HepG2 (cell line): ENCODE data around the gene GDPD5. TPM values are rescaled to one million over a fixed set of nuclear protein-coding genes. Genes with fewer than 3 reads are reported as not detected.
A peak's percentile ranks its signal among the peaks of the same experiment; 100 is the strongest.

Source experiments
- CREB3 ChIP-seq: sonication (generic); formaldehyde crosslinking; IDR thresholded peaks from 2 replicates; pipeline ENCODE4 v1.5.0; 2020; ENCODE audit warnings: missing genetic modification reagents
- FOXA1 ChIP-seq, 2 experiments: fragments of 450-650 bp in 1 of 2; sonication (generic) in 1 of 2; formaldehyde crosslinking in 1 of 2; IDR thresholded peaks; 2 replicates each; pipeline versions ENCODE4 v1.4.0 to v1.6.1; 2016 to 2020; ENCODE audit warnings: missing genetic modification reagents in 1 of 2
- GMEB2 ChIP-seq: IDR thresholded peaks from 2 replicates; pipeline ENCODE4 v1.6.1; 2016; ENCODE audit warnings: missing biosample characterization, missing genetic modification reagents, low read depth
- JUNB ChIP-seq: sonication (generic); formaldehyde crosslinking; IDR thresholded peaks from 2 replicates; pipeline ENCODE4 v1.8.0; 2022; ENCODE audit warnings: missing genetic modification reagents, mild to moderate bottlenecking, borderline replicate concordance
- KDM1A ChIP-seq: IDR thresholded peaks from 2 replicates; pipeline ENCODE4 v1.6.1; 2016; ENCODE audit warnings: missing compliant biosample characterization
- MLLT10 ChIP-seq: sonication (generic); formaldehyde crosslinking; IDR thresholded peaks from 2 replicates; pipeline ENCODE4 v1.4.0; 2020; ENCODE audit warnings: missing genetic modification reagents
- MTA1 ChIP-seq: sonication (generic); formaldehyde crosslinking; IDR thresholded peaks from 2 replicates; pipeline ENCODE4 v1.4.0; 2020; ENCODE audit warnings: missing genetic modification reagents, mild to moderate bottlenecking, borderline replicate concordance
- MXD4 ChIP-seq: IDR thresholded peaks from 2 replicates; pipeline ENCODE4 v1.6.1; 2016; ENCODE audit warnings: mild to moderate bottlenecking, missing biosample characterization, missing genetic modification reagents
- NFIC ChIP-seq: IDR thresholded peaks from 2 replicates; pipeline ENCODE4 v1.6.1; 2012; ENCODE audit warnings: mild to moderate bottlenecking, low read length, inconsistent platforms
- POGZ ChIP-seq: sonication (generic); formaldehyde crosslinking; IDR thresholded peaks from 2 replicates; pipeline ENCODE4 v1.4.0; 2020; ENCODE audit warnings: mild to moderate bottlenecking, missing genetic modification reagents
- SKI ChIP-seq: fragments of 450-650 bp; IDR thresholded peaks from one replicate; pipeline ENCODE4 v1.6.1; 2018; ENCODE audit warnings: mild to moderate bottlenecking; ENCODE audit not compliant: partially characterized antibody
- SMC3 ChIP-seq: IDR thresholded peaks from 2 replicates; pipeline ENCODE4 v1.6.1; 2011; ENCODE audit warnings: low read length, improper control_type of control experiment
- SOX13 ChIP-seq, 3 experiments: fragments of 450-650 bp in 1 of 3; sonication (generic) in 1 of 3; formaldehyde crosslinking in 1 of 3; IDR thresholded peaks in 2 of 3; conservative IDR thresholded peaks in 1 of 3; 2 replicates each; pipeline versions ENCODE4 v1.5.0 to v1.6.1; 2016 to 2020; ENCODE audit warnings: antibody characterized with exemption in 1 of 3, mild to moderate bottlenecking in 1 of 3, missing compliant biosample characterization in 1 of 3, missing genetic modification reagents in 1 of 3, moderate library complexity in 1 of 3
- TBX2 ChIP-seq: sonication (generic); formaldehyde crosslinking; IDR thresholded peaks from 2 replicates; pipeline ENCODE4 v1.5.0; 2020; ENCODE audit warnings: missing genetic modification reagents, mild to moderate bottlenecking, borderline replicate concordance
- ZFP1 ChIP-seq: IDR thresholded peaks from 2 replicates; pipeline ENCODE4 v1.6.1; 2016
- ZKSCAN1 ChIP-seq: fragments of 150-350 bp; IDR thresholded peaks from 2 replicates; pipeline ENCODE4 v1.6.1; 2014; ENCODE audit warnings: low read length
- ZNF570 ChIP-seq: sonication (generic); formaldehyde crosslinking; IDR thresholded peaks from 2 replicates; pipeline ENCODE4 v1.4.0; 2020; ENCODE audit warnings: mild to moderate bottlenecking, missing genetic modification reagents, borderline replicate concordance
- ZNF577 ChIP-seq: sonication (generic); formaldehyde crosslinking; IDR thresholded peaks from 2 replicates; pipeline ENCODE4 v1.4.0; 2020; ENCODE audit warnings: mild to moderate bottlenecking, low read depth, missing genetic modification reagents, borderline replicate concordance
- ZNF780A ChIP-seq: sonication (generic); formaldehyde crosslinking; IDR thresholded peaks from 2 replicates; pipeline ENCODE4 v1.8.0; 2022; ENCODE audit warnings: mild to moderate bottlenecking, missing genetic modification reagents, moderate library complexity
- ZNF788 ChIP-seq: sonication (generic); formaldehyde crosslinking; IDR thresholded peaks from 2 replicates; pipeline ENCODE4 v1.5.0; 2020; ENCODE audit warnings: mild to moderate bottlenecking, missing genetic modification reagents, borderline replicate concordance
- ZZZ3 ChIP-seq: sonication (generic); formaldehyde crosslinking; IDR thresholded peaks from 2 replicates; pipeline ENCODE4 v1.4.0; 2020; ENCODE audit warnings: missing genetic modification reagents, mild to moderate bottlenecking, borderline replicate concordance
- polyA plus RNA-seq, 8 experiments: library from polyadenylated mRNA; depleted of rRNA in 3 of 8; stranded (reverse) in 7 of 8; unstranded in 1 of 8; fragments of >200 nt; fragmentation: Illumina TruSeq in 4 of 8; extraction: Trizol in 4 of 8; gene quantifications; 2 replicates each; pipeline versions ENCODE4 v1.2.1 to v1.2.3, GENCODE V29; 2011 to 2016; ENCODE audit warnings: low read depth in 4 of 8, missing spikeins in 1 of 8, mixed read lengths in 1 of 8; ENCODE audit not compliant: insufficient read depth in 1 of 8
- total RNA-seq, 5 experiments: library from RNA; depleted of rRNA; stranded (reverse); fragments of >200 nt; fragmentation: Illumina TruSeq; extraction: Trizol; gene quantifications; 2 replicates each; pipeline ENCODE4 v1.2.3, GENCODE V29; 2016; ENCODE audit warnings: low read depth in 1 of 5
- TF ChIP-seq, protein P1 (sequence below): sonication (generic); formaldehyde crosslinking; IDR thresholded peaks from 2 replicates; pipeline ENCODE4 v1.8.1; 2022; ENCODE audit warnings: low read depth, mild to moderate bottlenecking, missing genetic modification reagents
- TF ChIP-seq, protein P2 (sequence below): sonication (generic); formaldehyde crosslinking; IDR thresholded peaks from 2 replicates; pipeline ENCODE4 v1.4.0; 2020; ENCODE audit warnings: missing genetic modification reagents, borderline replicate concordance

GDPD5 gene
- total and polyA plus RNA-seq, 2 of the 13 experiments (the other 11 are each of a cell fraction or from before 2014, with no cell fraction given) = 55.0 to 67.5 TPM

GRCh38 chr11:75399344-75400145 is 126.2 kb downstream of the GDPD5 start, which contains the start of gene RPS3 (continued):
- TF ChIP-seq GMEB2 (CRISPR knock-in tag) = peak; percentile 100
- TF ChIP-seq JUNB (CRISPR knock-in tag) = no peak
- TF ChIP-seq MXD4 = peak; percentile 88
- no peak for TF ChIP-seq MTA1
- peak; percentile 93; the same call in 1 of the 2 replicates for TF ChIP-seq ZNF788 (CRISPR knock-in tag)
- TF ChIP-seq ZFP1 (CRISPR knock-in tag) = peak; percentile 71; the same call in 1 of the 2 replicates
- TF ChIP-seq ZKSCAN1 = no peak
- TF ChIP-seq CREB3 (CRISPR knock-in tag) = 0 out of 2 replicates have a peak, but pooled peaks have one; percentile 53
- no peak for TF ChIP-seq FOXA1 (IDR thresholded peaks at IDR 0.05)
- TF ChIP-seq FOXA1 (CRISPR knock-in tag; IDR thresholded peaks at IDR 0.05) = no peak
- no peak for TF ChIP-seq SKI
- no peak for TF ChIP-seq SOX13 (IDR thresholded peaks at IDR 0.05)
- TF ChIP-seq SOX13 (CRISPR knock-in tag; conservative IDR thresholded peaks at IDR 0.05 in 1 of 2, IDR thresholded peaks at IDR 0.05 in 1 of 2) = no peak; a peak in 1 of 4 replicates
- TF ChIP-seq, protein P1, sequence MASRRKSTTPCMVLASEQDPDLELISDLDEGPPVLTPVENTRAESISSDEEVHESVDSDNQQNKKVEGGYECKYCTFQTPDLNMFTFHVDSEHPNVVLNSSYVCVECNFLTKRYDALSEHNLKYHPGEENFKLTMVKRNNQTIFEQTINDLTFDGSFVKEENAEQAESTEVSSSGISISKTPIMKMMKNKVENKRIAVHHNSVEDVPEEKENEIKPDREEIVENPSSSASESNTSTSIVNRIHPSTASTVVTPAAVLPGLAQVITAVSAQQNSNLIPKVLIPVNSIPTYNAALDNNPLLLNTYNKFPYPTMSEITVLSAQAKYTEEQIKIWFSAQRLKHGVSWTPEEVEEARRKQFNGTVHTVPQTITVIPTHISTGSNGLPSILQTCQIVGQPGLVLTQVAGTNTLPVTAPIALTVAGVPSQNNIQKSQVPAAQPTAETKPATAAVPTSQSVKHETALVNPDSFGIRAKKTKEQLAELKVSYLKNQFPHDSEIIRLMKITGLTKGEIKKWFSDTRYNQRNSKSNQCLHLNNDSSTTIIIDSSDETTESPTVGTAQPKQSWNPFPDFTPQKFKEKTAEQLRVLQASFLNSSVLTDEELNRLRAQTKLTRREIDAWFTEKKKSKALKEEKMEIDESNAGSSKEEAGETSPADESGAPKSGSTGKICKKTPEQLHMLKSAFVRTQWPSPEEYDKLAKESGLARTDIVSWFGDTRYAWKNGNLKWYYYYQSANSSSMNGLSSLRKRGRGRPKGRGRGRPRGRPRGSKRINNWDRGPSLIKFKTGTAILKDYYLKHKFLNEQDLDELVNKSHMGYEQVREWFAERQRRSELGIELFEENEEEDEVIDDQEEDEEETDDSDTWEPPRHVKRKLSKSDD (CRISPR knock-in tag) = 0 out of 2 replicates have a peak, but pooled peaks have one; percentile 26
- TF ChIP-seq TBX2 (CRISPR knock-in tag) = peak; percentile 75
- peak; percentile 59; the same call in 1 of the 2 replicates for TF ChIP-seq MLLT10 (CRISPR knock-in tag)
- TF ChIP-seq SMC3 = no peak
- TF ChIP-seq NFIC = no peak
- TF ChIP-seq ZZZ3 (CRISPR knock-in tag) = peak; percentile 100
- TF ChIP-seq ZNF577 (CRISPR knock-in tag) = peak; percentile 85; the same call in 1 of the 2 replicates
- peak; percentile 88 for TF ChIP-seq ZNF570 (CRISPR knock-in tag)
- TF ChIP-seq KDM1A (CRISPR knock-in tag) = no peak
- peak; percentile 73; the same call in 1 of the 2 replicates for TF ChIP-seq ZNF780A (CRISPR knock-in tag)
- peak; percentile 84 for TF ChIP-seq POGZ
- TF ChIP-seq, protein P2, sequence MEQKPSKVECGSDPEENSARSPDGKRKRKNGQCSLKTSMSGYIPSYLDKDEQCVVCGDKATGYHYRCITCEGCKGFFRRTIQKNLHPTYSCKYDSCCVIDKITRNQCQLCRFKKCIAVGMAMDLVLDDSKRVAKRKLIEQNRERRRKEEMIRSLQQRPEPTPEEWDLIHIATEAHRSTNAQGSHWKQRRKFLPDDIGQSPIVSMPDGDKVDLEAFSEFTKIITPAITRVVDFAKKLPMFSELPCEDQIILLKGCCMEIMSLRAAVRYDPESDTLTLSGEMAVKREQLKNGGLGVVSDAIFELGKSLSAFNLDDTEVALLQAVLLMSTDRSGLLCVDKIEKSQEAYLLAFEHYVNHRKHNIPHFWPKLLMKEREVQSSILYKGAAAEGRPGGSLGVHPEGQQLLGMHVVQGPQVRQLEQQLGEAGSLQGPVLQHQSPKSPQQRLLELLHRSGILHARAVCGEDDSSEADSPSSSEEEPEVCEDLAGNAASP (CRISPR knock-in tag) = peak; percentile 88
